Smooth muscle cell (in vitro differentiated cells): ENCODE results near the gene WDR53. TPM values are rescaled to one million over a fixed set of nuclear protein-coding genes. Genes with fewer than 3 reads are reported as not detected.
"Not testable (repeated sequence)": the region's sequence is repeated elsewhere in the genome, so short reads cannot be mapped to it uniquely, and the experiment has no call there.

ENCODE experiments used
- DNase-seq: peaks from one replicate; lab custom pipeline; 2025; ENCODE audit not compliant: unreplicated experiment; lab: John Stamatoyannopoulos, UW
- H2AFZ ChIP-seq: fragments of 200-600 bp; sonication (generic); 2 replicates; pipeline ENCODE4 v1.6.0; 2016; ENCODE audit warnings: antibody characterized with exemption, low read depth, mild to moderate bottlenecking
- H3F3A ChIP-seq: fragments of 200-600 bp; sonication (generic); 2 replicates; pipeline ENCODE4 v1.6.0; 2017; ENCODE audit warnings: antibody characterized with exemption, low read depth
- H3K27ac ChIP-seq: fragments of 200-600 bp; sonication (generic); 2 replicates; pipeline ENCODE4 v1.5.1; 2016; ENCODE audit warnings: low read depth, mild to moderate bottlenecking
- H3K27me3 ChIP-seq: fragments of 200-600 bp; sonication (generic); 2 replicates; pipeline ENCODE4 v1.6.1; 2016; ENCODE audit warnings: low read depth, mild to moderate bottlenecking
- H3K36me3 ChIP-seq: fragments of 200-600 bp; sonication (generic); 2 replicates; pipeline ENCODE4 v1.5.1; 2016; ENCODE audit warnings: low read depth
- H3K4me1 ChIP-seq: fragments of 200-600 bp; sonication (generic); 2 replicates; pipeline ENCODE4 v1.5.1; 2016; ENCODE audit warnings: low read depth
- H3K4me2 ChIP-seq: fragments of 200-600 bp; sonication (generic); 2 replicates; pipeline ENCODE4 v1.6.0; 2016; ENCODE audit warnings: mild to moderate bottlenecking
- H3K4me3 ChIP-seq: fragments of 200-600 bp; sonication (generic); 2 replicates; pipeline ENCODE4 v1.5.1; 2016; ENCODE audit warnings: mild to moderate bottlenecking
- H3K79me2 ChIP-seq: fragments of 200-600 bp; sonication (generic); 2 replicates; pipeline ENCODE4 v1.6.0; 2016; ENCODE audit warnings: low read depth, mild to moderate bottlenecking
- H3K9ac ChIP-seq: fragments of 200-600 bp; sonication (generic); 2 replicates; pipeline ENCODE4 v1.6.0; 2016; ENCODE audit warnings: low read depth
- H3K9me3 ChIP-seq: fragments of 200-600 bp; sonication (generic); replicated peaks from 2 replicates; pipeline ENCODE4 v1.5.1; 2016; ENCODE audit warnings: low read depth
- H4K20me1 ChIP-seq: fragments of 200-600 bp; sonication (generic); 2 replicates; pipeline ENCODE4 v1.6.0; 2016; ENCODE audit warnings: low read depth
- WGBS: methylation state at CpG from one replicate; pipeline ENCODE4 v1.1.7; 2016; ENCODE audit warnings: low lambda C conversion rate; 5-methylcytosine and 5-hydroxymethylcytosine counted together
- polyA plus RNA-seq: library from polyadenylated mRNA; unstranded; fragments of >200 nt; fragmentation: Nextera tagmentation; extraction: Ambion mirVana; gene quantifications from 2 replicates; pipeline ENCODE4 v1.2.1, GENCODE V29; 2016
- total RNA-seq: library from RNA; depleted of rRNA; stranded (reverse); fragments of >200 nt; gene quantifications from 2 replicates; pipeline ENCODE4 v1.2.3, GENCODE V29; 2014
- TF ChIP-seq, protein P1 (sequence below): fragments of 200-600 bp; sonication (generic); IDR thresholded peaks from 2 replicates; pipeline ENCODE4 v1.5.1; 2017; ENCODE audit warnings: borderline replicate concordance, mild to moderate bottlenecking, antibody characterized with exemption; ENCODE audit not compliant: insufficient read depth, poor library complexity, severe bottlenecking

The WDR53 gene
- total and polyA plus RNA-seq, 2 experiments from 2014 or later: 7.9 to 11.5 TPM

DNA sequence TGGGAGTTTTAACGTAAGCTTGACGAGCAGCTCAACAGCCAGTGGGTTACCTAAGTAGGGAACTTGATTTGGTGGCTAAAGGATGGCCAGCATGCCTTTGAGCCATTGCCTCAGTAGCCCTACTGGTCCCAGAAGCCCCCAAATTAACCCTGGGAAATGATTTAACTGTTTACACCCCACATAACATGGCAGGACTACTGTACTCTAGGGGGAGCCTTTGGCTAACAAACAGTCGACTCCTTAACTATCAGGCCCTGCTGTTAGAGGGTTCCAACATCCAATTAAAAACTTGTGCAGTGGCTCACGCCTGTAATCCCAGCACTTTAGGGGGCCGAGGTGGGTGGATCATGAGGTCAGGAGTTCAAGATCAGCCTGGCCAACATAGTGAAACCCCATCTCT lies 43.8 kb downstream of the WDR53 start:
- Histone ChIP-seq H3K9ac (no peak overlapping the region), H3K4me1 (no peaks in the 10 kb centered on the region), H2AFZ (no peak overlapping the region), H3K27me3 (no peaks in the 10 kb centered on the region), H3K27ac (no peak overlapping the region), H3K4me3 (no peak overlapping the region), H3K4me2 (no peak overlapping the region), H3K9me3 (peaks cover 1% of the 10 kb centered on the region), H3K36me3 (no peaks in the 10 kb centered on the region), H4K20me1 (no peaks in the 10 kb centered on the region), H3F3A (peaks cover 8% of the 10 kb centered on the region), H3K79me2 (no peaks in the 10 kb centered on the region)
- no peak for DNase-seq
- TF ChIP-seq, protein P1, sequence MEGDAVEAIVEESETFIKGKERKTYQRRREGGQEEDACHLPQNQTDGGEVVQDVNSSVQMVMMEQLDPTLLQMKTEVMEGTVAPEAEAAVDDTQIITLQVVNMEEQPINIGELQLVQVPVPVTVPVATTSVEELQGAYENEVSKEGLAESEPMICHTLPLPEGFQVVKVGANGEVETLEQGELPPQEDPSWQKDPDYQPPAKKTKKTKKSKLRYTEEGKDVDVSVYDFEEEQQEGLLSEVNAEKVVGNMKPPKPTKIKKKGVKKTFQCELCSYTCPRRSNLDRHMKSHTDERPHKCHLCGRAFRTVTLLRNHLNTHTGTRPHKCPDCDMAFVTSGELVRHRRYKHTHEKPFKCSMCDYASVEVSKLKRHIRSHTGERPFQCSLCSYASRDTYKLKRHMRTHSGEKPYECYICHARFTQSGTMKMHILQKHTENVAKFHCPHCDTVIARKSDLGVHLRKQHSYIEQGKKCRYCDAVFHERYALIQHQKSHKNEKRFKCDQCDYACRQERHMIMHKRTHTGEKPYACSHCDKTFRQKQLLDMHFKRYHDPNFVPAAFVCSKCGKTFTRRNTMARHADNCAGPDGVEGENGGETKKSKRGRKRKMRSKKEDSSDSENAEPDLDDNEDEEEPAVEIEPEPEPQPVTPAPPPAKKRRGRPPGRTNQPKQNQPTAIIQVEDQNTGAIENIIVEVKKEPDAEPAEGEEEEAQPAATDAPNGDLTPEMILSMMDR: no peak
- 71% methylated on average over 5 of the region's 5 CpGs for WGBS

DNA sequence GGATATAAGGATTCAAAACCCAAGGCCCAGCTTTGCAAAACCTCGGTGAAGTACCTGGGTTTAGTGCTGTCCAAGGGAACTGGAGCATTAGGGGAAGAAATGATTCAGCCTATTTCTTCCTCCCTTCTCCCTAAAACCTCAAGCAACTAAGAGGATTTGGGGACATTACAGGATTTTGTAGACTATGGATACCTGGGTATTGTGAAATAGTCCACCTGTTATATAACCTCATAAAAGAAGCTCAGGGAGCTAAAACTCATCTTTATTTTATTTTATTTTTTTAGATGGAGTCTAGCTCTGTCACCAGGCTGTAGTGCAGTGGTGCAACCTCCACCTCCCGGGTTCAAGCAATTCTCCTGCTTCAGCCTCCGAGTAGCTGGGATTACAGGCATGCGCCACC lies 44.5 kb downstream of the WDR53 start:
- WGBS: 96% methylated on average over 4 of the region's 4 CpGs
- peaks cover 6% of the 10 kb centered on the region for H3K9me3 ChIP-seq
- no peak overlapping the region for H3K9ac ChIP-seq
- no peaks in the 10 kb centered on the region for H3K79me2 ChIP-seq
- H2AFZ ChIP-seq: no peak overlapping the region
- H4K20me1 ChIP-seq: no peaks in the 10 kb centered on the region
- TF ChIP-seq, protein P1: no peak
- H3F3A ChIP-seq: peaks cover 8% of the 10 kb centered on the region
- H3K4me2 ChIP-seq: no peak overlapping the region
- H3K36me3 ChIP-seq: no peaks in the 10 kb centered on the region
- H3K27ac ChIP-seq: no peak overlapping the region
- H3K4me3 ChIP-seq: no peak overlapping the region
- DNase-seq: no peak
- no peaks in the 10 kb centered on the region for H3K27me3 ChIP-seq
- H3K4me1 ChIP-seq: no peaks in the 10 kb centered on the region

DNA sequence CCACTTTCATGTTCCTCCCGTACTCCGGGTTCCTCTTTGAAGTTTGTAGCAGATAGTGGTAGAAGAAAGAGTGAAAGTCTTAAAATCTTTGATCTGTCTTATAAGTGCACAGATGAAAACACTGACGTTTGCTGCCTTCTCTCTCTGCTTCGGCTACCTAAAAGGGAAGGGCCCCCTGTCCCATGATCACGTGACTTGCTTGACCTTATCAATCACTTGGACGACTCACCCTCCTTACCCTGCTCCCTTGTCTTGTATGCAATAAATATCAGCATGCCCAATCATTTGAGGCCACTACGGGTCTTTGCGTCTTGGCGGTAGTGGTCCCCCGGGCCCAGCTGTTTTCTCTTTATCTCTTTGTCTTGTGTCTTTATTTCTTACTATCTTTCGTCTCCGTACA lies 47.1 kb downstream of the WDR53 start:
- H3K4me3 ChIP-seq, H3K79me2 ChIP-seq, H3K27ac ChIP-seq, H3K9ac ChIP-seq, H4K20me1 ChIP-seq, H3F3A ChIP-seq, H3K4me2 ChIP-seq, H3K4me1 ChIP-seq, H2AFZ ChIP-seq, H3K36me3 ChIP-seq, DNase-seq, H3K27me3 ChIP-seq: not testable (repeated sequence)
- 89% methylated on average over 12 of the region's 12 CpGs for WGBS
- H3K9me3 ChIP-seq: peaks cover 15% of the 10 kb centered on the region

DNA sequence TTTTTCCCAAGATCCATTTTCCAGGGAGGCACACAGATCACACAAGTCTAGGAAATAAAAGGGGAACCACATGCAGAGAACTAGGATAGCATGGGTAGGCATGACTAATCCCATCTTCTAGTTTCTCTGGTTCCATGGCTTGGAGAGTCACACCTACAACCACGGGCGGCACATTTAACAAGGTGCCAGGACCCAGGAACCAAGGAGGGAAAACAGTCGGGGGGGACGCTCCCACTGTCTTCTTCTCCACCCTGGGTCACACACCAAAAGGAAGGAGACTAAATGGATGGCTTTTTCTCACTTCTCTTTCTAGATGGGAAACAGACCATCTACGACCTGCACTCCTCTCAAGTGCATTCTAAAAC lies 48.7 kb downstream of the WDR53 start:
- TF ChIP-seq, protein P1: no peak
- Histone ChIP-seq H4K20me1 (no peaks in the 10 kb centered on the region), H3K27me3 (no peaks in the 10 kb centered on the region), H3F3A (no peaks in the 10 kb centered on the region), H3K4me3 (no peak overlapping the region), H3K36me3 (no peaks in the 10 kb centered on the region), H3K79me2 (no peaks in the 10 kb centered on the region), H3K27ac (no peak overlapping the region), H3K9ac (no peak overlapping the region), H3K4me1 (no peaks in the 10 kb centered on the region), H3K4me2 (no peak overlapping the region), H3K9me3 (peaks cover 15% of the 10 kb centered on the region), H2AFZ (no peak overlapping the region)
- 84% methylated on average over 5 of the region's 5 CpGs for WGBS
- no peak for DNase-seq
